Measurements from ENCODE around the gene INAFM2.

The INAFM2 gene

DNA sequence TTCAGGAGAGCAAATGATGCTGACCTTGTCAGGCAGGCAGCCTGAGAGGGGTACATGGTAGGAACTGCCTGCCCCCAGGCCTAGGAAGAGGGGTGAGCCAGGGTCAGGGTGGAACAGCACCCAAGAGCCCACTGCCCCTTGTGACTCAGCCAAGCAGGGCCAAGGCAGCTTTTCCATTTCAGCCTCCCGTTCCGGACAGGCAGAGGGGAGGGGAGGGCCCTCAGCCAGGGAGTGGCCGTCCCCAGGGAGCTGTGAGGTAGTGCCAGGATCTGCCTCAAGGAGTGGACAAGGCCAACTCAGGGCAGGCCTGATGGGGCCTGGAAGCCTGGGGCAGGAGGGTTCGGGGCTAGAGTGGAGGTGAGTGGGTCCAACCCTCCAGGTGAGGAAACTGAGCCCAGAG, 35.5 kb upstream of the INAFM2 start:
- no peak for DNase-seq (ENCODE audit: low spot score)

- no peak for DNase-seq (ENCODE audit: low spot score)
Measured at GRCh38 chr15:40289140-40289775, 34.2 kb upstream of the INAFM2 start.

- no peak for DNase-seq (ENCODE audit: low spot score)
Measured at GRCh38 chr15:40290545-40290917, 33.0 kb upstream of the INAFM2 start.

DNA sequence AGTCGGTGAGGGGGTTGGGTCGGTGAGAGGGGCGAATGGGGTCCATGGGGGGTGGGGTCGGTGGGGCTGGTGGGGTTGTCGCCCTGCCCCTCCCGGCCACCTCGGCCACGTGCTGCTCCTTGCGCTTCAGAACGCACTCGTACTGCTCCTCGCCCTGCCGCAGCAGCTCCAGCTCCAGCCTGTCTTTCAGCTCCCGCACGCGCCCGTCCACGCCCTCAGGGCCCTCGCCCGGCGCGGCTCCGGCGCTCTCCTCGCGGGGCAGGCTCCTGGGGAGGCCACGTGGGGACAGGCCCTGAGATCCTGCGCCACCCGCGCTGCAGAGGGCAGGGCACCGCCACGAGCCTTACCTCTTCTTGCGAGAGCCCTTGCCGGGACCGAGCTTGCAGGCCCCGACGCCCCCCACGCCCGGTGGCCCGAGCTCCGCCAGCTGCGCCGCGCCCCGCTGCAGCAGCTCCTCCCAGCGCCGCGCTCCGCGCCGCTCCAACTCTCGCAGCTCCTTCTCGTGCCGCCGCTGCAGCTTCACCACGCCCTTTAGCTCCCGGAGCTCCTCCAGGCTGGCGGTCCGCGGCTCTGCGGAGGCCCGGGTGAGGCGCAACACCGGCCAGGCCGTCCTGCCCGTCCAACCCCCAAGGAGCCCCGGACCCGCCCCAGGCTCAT, 32.4 kb upstream of the INAFM2 start:
- no peak for DNase-seq (ENCODE audit: low spot score)

DNA sequence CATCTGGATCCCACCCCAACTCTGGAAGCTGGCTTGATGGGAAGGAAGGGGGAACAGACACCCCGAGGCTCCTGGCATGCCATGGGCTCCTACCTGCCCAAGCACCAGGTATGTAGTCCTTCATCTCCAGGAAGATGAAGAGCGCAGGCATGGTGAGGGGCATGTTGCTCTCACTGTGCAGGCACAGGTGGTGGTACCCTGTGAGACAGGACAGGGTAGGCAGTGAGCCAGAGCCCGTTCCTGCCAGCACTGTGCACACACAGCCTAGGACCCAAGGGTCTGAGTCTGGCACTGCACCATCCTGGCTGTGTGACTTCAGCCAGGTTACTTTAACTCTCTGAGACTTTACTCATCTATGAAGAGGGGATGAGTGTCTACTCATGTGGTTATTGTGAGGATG, 31.2 kb upstream of the INAFM2 start:
- DNase-seq (ENCODE audit: low spot score): no peak

GRCh38 chr15:40293006-40293405, 30.5 kb upstream of the INAFM2 start:
- DNase-seq (ENCODE audit: low spot score): no peak

DNA sequence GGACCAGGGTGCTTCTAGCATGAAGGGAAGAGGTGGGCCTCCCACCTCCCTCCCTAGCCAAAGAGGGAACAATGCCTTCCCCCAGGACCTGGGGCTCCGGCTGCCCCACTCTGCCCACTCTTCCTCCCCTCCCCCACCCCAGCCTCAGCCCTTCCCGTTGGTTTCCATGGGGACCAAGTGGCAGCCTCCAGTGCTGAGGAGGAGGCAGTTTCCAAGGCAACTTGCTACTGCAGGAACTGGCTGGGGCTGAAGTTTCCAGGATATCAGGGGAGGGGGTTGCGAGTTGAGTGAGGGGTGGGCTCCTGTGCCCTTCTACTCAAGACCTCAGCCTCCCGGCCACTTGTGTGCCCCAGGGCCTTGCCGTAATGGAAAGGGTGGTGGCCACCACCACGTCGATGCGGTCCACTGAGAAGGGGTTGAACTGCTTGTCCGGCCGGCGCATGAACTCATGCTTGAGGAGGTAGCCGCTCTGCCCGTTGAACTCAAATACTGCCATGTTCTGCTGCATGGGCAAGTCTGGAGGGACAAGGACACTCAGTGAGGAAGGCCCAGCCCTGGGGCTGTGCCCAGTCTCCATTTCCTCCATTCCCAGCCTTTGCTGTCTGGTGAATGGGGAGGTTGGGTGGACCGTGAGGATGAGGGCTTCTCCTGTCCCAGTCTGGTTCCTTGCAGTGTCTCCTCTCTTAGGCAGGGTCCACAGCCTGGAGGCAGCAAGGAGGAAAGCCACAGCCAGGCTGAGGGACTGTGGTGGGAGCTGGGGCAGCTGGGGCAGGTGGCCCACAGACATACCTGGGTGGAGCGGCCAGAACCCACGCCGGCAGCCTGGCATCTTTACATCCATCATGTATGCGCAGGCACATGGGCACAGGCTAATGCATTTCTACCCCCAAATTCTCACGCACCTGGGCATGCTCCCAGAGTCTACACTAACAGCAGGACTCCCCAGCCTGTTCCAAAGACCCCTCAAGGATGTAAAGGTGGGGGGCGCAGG, 29.3 kb upstream of the INAFM2 start:
- no peak for DNase-seq (ENCODE audit: low spot score)

DNA sequence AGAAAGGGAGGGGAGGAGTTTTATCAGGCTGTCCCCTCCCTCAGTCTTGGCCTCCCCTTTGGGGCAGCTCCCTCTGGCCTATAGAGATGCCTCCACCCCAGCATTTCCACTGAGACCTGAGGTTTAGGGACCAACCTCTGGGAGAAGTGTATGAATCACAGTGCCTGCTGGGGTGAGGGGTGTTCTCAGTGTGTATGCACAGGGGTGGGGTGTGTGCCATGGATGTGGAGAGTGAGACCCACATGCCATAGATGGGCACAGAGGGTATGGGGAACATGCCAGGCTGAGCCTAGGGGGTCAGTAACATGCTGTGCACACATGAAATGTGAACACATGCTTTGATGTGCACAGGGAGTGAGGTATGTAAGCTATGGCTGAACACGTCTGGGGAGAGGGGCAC, 28.2 kb upstream of the INAFM2 start:
- DNase-seq (ENCODE audit: low spot score): no peak

- no peak for DNase-seq (ENCODE audit: low spot score)
Measured at GRCh38 chr15:40295877-40296560, 27.5 kb upstream of the INAFM2 start.

DNA sequence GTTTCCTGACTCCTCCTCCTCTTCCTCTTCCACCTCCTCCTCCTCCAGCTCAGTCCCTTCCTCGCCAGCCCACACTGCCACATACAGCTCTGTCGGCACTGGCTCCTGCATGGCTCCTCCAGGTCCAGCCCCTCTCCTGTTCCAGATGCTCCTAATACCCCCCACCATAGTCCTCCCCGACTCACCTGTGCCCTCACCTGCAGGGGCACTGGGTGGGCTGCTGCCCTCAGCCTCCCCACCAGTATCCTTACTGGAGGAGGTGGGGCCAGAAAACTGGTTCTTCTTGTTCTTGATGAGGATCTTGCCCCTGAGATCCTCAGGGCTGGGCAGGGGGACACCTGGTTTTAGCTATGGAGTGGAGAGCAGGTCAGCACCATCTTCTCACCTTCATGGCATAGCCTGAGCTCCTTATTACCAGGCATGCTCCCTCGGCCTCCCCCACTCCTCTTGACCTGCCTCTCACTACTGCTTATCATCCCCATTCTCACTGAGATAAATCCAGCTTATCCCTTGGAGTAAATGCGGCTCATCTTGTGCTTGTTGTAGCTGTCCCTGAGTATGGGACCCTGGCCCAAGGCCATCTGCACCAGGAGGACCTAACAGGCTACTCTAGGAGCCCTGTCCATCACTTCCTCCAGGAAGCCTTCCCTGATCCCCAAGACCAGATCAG, 26.8 kb upstream of the INAFM2 start:
- DNase-seq (ENCODE audit: low spot score): no peak

DNA sequence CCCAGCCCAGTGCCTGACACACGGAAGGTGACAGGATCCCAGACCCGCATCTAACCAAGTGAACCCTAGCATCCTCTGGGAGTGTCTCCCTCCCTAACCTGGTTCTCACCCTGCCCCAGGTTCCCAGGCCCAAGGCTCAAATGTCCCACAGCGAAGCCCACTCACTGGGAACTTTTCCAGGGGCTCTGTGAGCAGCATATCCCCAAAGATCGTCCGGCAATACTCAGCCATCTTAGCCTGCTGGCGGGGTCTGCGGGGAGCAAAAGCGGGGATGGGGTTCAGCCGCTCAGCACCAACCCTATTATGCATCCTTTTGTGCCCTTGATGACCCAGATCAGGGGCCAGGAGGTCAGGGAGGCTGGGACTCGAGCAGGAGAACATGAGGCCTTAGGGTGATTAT, 26.1 kb upstream of the INAFM2 start:
- no peak for DNase-seq (ENCODE audit: low spot score)

DNA sequence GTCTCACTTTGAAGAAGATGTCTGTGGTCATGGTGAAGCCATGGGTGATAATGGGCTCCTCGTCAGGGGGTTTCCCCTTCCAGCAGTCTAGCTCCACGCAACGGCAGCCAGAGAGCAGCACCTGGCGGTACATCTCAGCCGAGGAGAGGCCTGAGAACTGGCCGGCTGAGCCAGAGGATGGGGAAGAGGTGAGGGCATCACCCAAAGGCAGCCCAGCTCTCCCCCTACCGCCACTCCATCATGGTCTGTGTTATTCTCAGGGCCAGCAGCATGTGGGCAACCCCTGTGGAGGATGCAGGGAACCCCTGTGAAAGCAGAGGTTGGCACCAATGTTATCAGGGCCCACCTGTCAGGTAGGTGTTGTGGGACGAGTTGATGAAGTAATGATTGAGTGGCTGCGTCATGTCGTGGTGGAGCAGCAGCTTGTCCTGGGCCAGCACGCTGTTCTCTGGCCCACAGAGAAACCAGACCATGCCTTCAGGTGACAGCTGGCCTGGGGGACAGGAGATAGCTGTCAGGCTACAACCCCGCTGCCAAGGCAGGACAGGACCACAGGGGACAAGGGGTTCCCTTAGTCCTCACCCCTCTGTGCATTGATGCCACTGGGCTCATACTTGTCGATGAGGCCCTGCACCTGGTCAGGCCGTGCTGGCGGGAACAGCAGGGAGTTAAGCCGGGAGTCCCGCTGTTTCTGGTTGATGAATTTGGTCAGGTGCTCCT, 25.1 kb upstream of the INAFM2 start:
- DNase-seq (ENCODE audit: low spot score): no peak

DNA sequence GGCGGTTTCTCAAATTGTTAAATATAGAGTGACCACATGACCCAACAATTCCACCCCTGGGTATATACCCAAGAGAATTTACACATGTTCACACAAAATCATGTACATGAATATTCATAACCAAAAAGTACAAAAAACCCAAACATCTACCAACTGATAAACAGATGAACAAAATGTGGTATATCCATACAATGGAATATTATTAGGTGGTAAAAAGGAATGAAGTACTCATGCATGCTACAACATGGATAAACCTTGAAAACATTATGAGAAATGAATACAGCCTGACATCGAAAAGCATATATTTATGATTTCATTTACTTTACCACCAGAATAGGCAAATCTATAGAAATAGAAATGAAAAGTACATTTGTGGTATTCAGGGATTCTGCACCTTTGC, 23.1 kb upstream of the INAFM2 start:
- no peak for DNase-seq (ENCODE audit: low spot score)

DNA sequence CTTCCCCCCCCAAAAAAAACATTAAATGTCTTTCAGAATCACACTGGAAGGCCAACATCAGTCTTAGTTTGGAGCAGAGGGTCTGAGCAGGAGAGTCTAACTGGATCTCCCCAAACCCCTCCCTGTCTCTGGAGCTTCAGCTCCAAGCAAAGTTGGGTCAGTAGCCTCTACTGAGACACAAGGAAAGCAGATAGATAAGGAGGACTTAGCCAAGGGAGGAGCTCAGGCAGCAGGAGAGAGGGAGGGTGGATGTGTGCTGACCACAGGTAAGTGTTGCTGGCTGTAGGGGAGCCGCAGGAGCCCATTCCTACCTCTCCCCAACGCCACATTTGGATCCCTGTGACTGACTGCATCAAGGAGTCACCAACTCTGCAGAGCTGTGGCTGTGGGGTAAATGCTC, 22.7 kb upstream of the INAFM2 start:
- DNase-seq (ENCODE audit: low spot score): no peak

DNA sequence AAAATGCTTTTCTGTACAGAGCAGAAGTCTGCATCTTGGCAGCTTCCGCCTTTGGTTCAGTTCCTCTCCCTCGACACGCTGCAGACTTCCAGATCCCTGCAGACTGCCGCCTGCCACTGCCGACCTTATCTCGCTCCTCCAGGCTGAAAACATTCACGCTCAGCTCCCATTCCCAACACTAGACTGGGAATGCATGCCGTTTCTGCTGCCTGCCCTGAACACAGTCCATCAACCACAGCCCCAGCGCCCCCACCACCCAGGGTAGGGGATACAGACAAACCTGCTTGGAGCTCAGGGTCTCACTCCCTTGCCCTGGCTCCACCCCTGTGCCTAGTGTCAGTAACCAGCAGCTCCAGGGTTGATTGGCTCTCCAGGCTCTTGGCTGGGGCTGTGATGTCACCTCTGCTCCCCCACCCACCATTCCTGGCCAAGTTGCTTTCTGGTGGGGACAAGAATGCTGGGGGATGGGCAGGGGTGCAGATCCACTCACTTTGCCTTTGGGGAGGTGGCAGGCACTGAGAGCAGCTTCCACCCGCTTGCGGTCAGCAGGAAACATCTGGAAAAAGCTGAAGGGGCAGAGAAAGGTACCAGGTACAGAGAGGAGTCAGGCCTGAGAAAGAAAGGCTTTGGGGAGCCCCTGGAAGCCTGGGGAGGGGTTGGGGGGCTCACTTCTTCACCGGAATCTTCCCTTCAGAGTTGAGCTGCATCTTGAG, 21.9 kb upstream of the INAFM2 start:
- DNase-seq (ENCODE audit: low spot score): no peak

- no peak for DNase-seq (ENCODE audit: low spot score)
Measured at GRCh38 chr15:40302288-40302886, 21.1 kb upstream of the INAFM2 start.

- DNase-seq (ENCODE audit: low spot score): no peak
Measured at GRCh38 chr15:40302981-40303380, 20.5 kb upstream of the INAFM2 start.

DNA sequence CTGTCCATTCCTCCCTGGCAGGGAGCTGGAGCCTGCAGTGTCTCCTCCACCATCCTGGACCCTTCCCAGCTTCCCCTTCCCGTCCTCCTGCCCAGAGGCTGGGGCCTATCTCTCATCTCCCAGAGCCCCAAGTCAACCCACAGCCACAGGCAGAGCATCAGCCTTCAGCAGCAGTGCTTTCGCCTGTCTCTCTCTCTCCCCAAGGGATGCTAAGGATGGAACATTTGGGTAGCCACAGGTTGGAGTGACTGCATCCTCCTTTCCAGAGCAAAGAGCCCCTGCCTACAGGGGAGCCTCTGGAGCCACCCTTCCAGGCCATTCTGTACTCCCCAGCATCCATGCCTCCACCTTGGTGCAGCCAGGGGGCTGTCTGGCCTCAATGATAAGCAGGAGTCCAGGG, 19.9 kb upstream of the INAFM2 start:
- DNase-seq (ENCODE audit: low spot score): no peak

GRCh38 chr15:40305281-40305680, 18.2 kb upstream of the INAFM2 start:
- DNase-seq (ENCODE audit: low spot score): no peak

GRCh38 chr15:40306371-40306770, 17.1 kb upstream of the INAFM2 start:
- no peak for DNase-seq (ENCODE audit: low spot score)

Measured in germinal center (tissue), 1 donor.